Measurements from ENCODE around the gene KLHL1. TPM values are rescaled to one million over a fixed set of nuclear protein-coding genes. Genes with fewer than 3 reads are reported as not detected.

The KLHL1 gene
- total RNA-seq, 3 donors from 2014 or later (not counting 1 experiment from before 2014, with no cell fraction given), result not detected

DNA sequence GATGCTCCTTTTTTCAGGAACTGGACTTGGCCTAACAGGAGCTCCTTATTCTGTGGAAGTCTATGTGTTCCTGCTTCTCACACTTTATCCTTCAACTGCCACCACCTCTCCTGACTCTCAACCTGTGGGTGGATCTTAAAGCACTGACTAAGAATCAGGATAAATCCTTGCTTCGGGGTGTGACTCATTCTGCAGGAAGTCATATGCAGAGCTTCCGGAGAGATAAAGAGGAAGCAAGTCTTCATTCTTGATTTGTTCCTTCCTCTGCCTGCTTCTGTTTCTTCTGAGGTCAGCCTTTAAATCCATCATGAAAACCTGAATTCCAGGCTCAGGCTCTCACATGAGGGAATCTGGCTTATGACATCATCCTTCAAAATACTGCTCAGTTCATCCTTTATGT lies 137.7 kb downstream of the KLHL1 start:
- intact Hi-C loops (cut with micrococcal nuclease), result no loop called here
- 4% methylated on average over 2 of the region's 2 CpGs for WGBS (ENCODE audit: insufficient coverage)
- H3K36me3 ChIP-seq (ENCODE audit: control insufficient read depth, insufficient read depth, low read length), result no peaks in the 10 kb centered on the region
- Mint-ChIP-seq H3K4me3 (no peak overlapping the region), H3K36me3 (no peaks in the 10 kb centered on the region), H3K27ac (no peak overlapping the region), H3K4me1 (no peaks in the 10 kb centered on the region), H3K27me3 (ENCODE audit: low read depth in 2 of 2) (no peaks in the 10 kb centered on the region), H3K9me3 (peaks cover 11 to 14% of the 10 kb centered on the region in 2 donors)
- H3K9me3 ChIP-seq (ENCODE audit: control insufficient read depth, insufficient read depth, low read length), result no peaks in the 10 kb centered on the region
- no peak overlapping the region for H3K4me3 ChIP-seq (ENCODE audit: low read length)
- no peak for TF ChIP-seq CTCF (IDR thresholded peaks at IDR 0.05)
- H3K4me1 ChIP-seq (ENCODE audit: control insufficient read depth, insufficient read depth, low read length), result no peaks in the 10 kb centered on the region
- DNase-seq, result no peak
- no peak for ATAC-seq
- H3K27me3 ChIP-seq (ENCODE audit: control insufficient read depth, insufficient read depth, low read length), result no peaks in the 10 kb centered on the region
- H3K27ac ChIP-seq (ENCODE audit: low read length), result no peak overlapping the region

DNA sequence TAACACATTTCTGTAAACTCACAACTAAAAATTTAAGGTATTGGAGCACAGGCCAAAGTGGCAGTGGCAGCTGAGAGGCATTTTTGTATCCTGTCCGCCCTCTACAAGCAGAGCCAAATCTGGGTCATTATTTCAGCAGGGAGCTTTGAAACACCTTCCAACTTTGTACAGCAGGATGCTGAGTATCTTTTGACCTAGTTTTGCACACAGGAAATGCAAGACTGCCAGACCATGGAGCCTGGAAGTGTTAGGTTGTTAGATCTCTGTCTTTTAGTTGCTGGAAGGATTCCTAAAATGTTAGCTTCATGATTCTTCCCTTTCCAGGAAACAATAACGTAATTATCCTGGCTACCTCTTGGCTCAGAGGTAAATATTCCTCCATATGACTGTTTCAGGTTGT lies 149.2 kb downstream of the KLHL1 start:
- 84% methylated on average over 2 of the region's 2 CpGs for WGBS (ENCODE audit: insufficient coverage)
- Histone ChIP-seq H3K27ac (ENCODE audit: low read length) (no peak overlapping the region), H3K4me1 (ENCODE audit: control insufficient read depth, insufficient read depth, low read length) (no peaks in the 10 kb centered on the region), H3K36me3 (ENCODE audit: control insufficient read depth, insufficient read depth, low read length) (no peaks in the 10 kb centered on the region), H3K4me3 (ENCODE audit: low read length) (no peak overlapping the region), H3K27me3 (ENCODE audit: control insufficient read depth, insufficient read depth, low read length) (no peaks in the 10 kb centered on the region), H3K9me3 (ENCODE audit: control insufficient read depth, insufficient read depth, low read length) (no peaks in the 10 kb centered on the region)
- H3K9me3 Mint-ChIP-seq, result peaks cover 9 to 10% of the 10 kb centered on the region in 2 donors
- H3K4me1 Mint-ChIP-seq, result no peaks in the 10 kb centered on the region
- intact Hi-C loops (cut with micrococcal nuclease), result no loop called here
- DNase-seq, result no peak
- H3K27ac Mint-ChIP-seq, result no peak overlapping the region
- TF ChIP-seq CTCF (IDR thresholded peaks at IDR 0.05), result no peak
- H3K4me3 Mint-ChIP-seq, result no peak overlapping the region
- H3K27me3 Mint-ChIP-seq (ENCODE audit: low read depth in 2 of 2), result no peaks in the 10 kb centered on the region
- H3K36me3 Mint-ChIP-seq, result no peaks in the 10 kb centered on the region
- ATAC-seq, result no peak

GRCh38 chr13:69956839-69957238 lies 151.4 kb downstream of the KLHL1 start:
- no peaks in the 10 kb centered on the region for H3K36me3 Mint-ChIP-seq
- TF ChIP-seq CTCF (IDR thresholded peaks at IDR 0.05), result no peak
- DNase-seq (no peak), ATAC-seq (no peak)
- H3K4me3 ChIP-seq (ENCODE audit: low read length), result no peak overlapping the region
- H3K4me1 Mint-ChIP-seq, result no peaks in the 10 kb centered on the region
- H3K27me3 Mint-ChIP-seq (ENCODE audit: low read depth in 2 of 2), result no peaks in the 10 kb centered on the region
- no peaks in the 10 kb centered on the region for H3K9me3 ChIP-seq (ENCODE audit: control insufficient read depth, insufficient read depth, low read length)
- WGBS (ENCODE audit: insufficient coverage), result 88% methylated on average over 2 of the region's 5 CpGs
- intact Hi-C loops (cut with micrococcal nuclease), result no loop called here
- H3K36me3 ChIP-seq (ENCODE audit: control insufficient read depth, insufficient read depth, low read length), result no peaks in the 10 kb centered on the region
- H3K27ac Mint-ChIP-seq, result no peak overlapping the region
- no peak overlapping the region for H3K27ac ChIP-seq (ENCODE audit: low read length)
- no peaks in the 10 kb centered on the region for H3K27me3 ChIP-seq (ENCODE audit: control insufficient read depth, insufficient read depth, low read length)
- peaks cover 7 to 10% of the 10 kb centered on the region in 2 donors for H3K9me3 Mint-ChIP-seq
- H3K4me3 Mint-ChIP-seq, result no peak overlapping the region
- H3K4me1 ChIP-seq (ENCODE audit: control insufficient read depth, insufficient read depth, low read length), result no peaks in the 10 kb centered on the region

- H3K9me3 Mint-ChIP-seq, result peaks cover 5 to 15% of the 10 kb centered on the region in 2 donors
- H3K36me3 Mint-ChIP-seq, result no peaks in the 10 kb centered on the region
- H3K4me3 ChIP-seq (ENCODE audit: low read length), result no peak overlapping the region
- no peaks in the 10 kb centered on the region for H3K4me1 ChIP-seq (ENCODE audit: control insufficient read depth, insufficient read depth, low read length)
- DNase-seq (no peak), ATAC-seq (no peak)
- 71% methylated on average over 2 of the region's 2 CpGs for WGBS (ENCODE audit: insufficient coverage)
- H3K9me3 ChIP-seq (ENCODE audit: control insufficient read depth, insufficient read depth, low read length), result no peaks in the 10 kb centered on the region
- no peak overlapping the region for H3K27ac Mint-ChIP-seq
- H3K4me1 Mint-ChIP-seq, result no peaks in the 10 kb centered on the region
- H3K4me3 Mint-ChIP-seq, result no peak overlapping the region
- H3K36me3 ChIP-seq (ENCODE audit: control insufficient read depth, insufficient read depth, low read length), result no peaks in the 10 kb centered on the region
- no peak overlapping the region for H3K27ac ChIP-seq (ENCODE audit: low read length)
- no peaks in the 10 kb centered on the region for H3K27me3 Mint-ChIP-seq (ENCODE audit: low read depth in 2 of 2)
- H3K27me3 ChIP-seq (ENCODE audit: control insufficient read depth, insufficient read depth, low read length), result no peaks in the 10 kb centered on the region
- intact Hi-C loops (cut with micrococcal nuclease), result no loop called here
- no peak for TF ChIP-seq CTCF (IDR thresholded peaks at IDR 0.05)
These were observed 151.9 kb downstream of the KLHL1 start for GRCh38 chr13:69956349-69956748.

Measured in natural killer cell (primary cell).